GM23338 (cell line): ENCODE measurements around the gene TLR5. TPM values are rescaled to one million over a fixed set of nuclear protein-coding genes. Genes with fewer than 3 reads are reported as not detected.

Source experiments
- ATAC-seq: fragments of 200-7000 bp; cut with Tn5 transposase; 3 replicates; pipeline ENCODE4 v1.9.1; 2020
- DNase-seq: peaks from one replicate; pipeline ENCODE4 v3.0.0-alpha.2; 2015; ENCODE audit warnings: low spot score
- H2AFZ ChIP-seq: fragments of 200-600 bp; sonication (generic); 2 replicates; pipeline ENCODE4 v1.8.0; 2016; ENCODE audit warnings: antibody characterized with exemption, mild to moderate bottlenecking, moderate library complexity
- H3F3A ChIP-seq: fragments of 200-600 bp; sonication (generic); replicated peaks from 2 replicates; pipeline ENCODE4 v1.8.0; 2017; ENCODE audit warnings: antibody characterized with exemption, mixed run types, low read depth
- H3K27ac ChIP-seq: fragments of 200-600 bp; sonication (generic); 2 replicates; pipeline ENCODE4 v1.6.1; 2016; ENCODE audit warnings: low read depth
- H3K27me3 ChIP-seq: fragments of 200-600 bp; sonication (generic); 2 replicates; pipeline ENCODE4 v1.8.0; 2016; ENCODE audit warnings: mild to moderate bottlenecking, mixed run types, moderate library complexity; ENCODE audit not compliant: insufficient read depth
- H3K36me3 ChIP-seq: fragments of 200-600 bp; sonication (generic); 2 replicates; pipeline ENCODE4 v1.8.0; 2016; ENCODE audit warnings: mild to moderate bottlenecking; ENCODE audit not compliant: insufficient read depth
- H3K4me1 ChIP-seq: fragments of 200-600 bp; sonication (generic); 2 replicates; pipeline ENCODE4 v1.8.0; 2016; ENCODE audit warnings: mild to moderate bottlenecking, moderate library complexity; ENCODE audit not compliant: insufficient read depth
- H3K4me2 ChIP-seq: fragments of 200-600 bp; sonication (generic); 2 replicates; pipeline ENCODE4 v1.7.1; 2017; ENCODE audit warnings: mixed run types
- H3K4me3 ChIP-seq: fragments of 200-600 bp; sonication (generic); 2 replicates; pipeline ENCODE4 v1.6.1; 2016; ENCODE audit warnings: mixed run types
- H3K79me2 ChIP-seq: fragments of 200-600 bp; sonication (generic); replicated peaks from 2 replicates; pipeline ENCODE4 v1.8.0; 2017; ENCODE audit warnings: mild to moderate bottlenecking; ENCODE audit not compliant: insufficient read depth
- H3K9me2 ChIP-seq: fragments of 200-600 bp; sonication (generic); 2 replicates; pipeline ENCODE4 v1.8.0; 2017; ENCODE audit not compliant: insufficient read depth
- H4K20me1 ChIP-seq: fragments of 200-600 bp; sonication (generic); replicated peaks from 2 replicates; pipeline ENCODE4 v1.8.0; 2017; ENCODE audit warnings: mild to moderate bottlenecking; ENCODE audit not compliant: insufficient read depth
- H3K27ac Mint-ChIP-seq: 2 replicates; pipeline ENCODE4 v1.8.0; 2020; ENCODE audit warnings: inconsistent platforms, mild to moderate bottlenecking, moderate library complexity, mixed read lengths
- H3K27me3 Mint-ChIP-seq: 3 replicates; pipeline ENCODE4 v1.8.0; 2022; ENCODE audit warnings: low read depth, mild to moderate bottlenecking, moderate library complexity, mixed read lengths, inconsistent platforms; ENCODE audit not compliant: insufficient read depth, poor library complexity
- H3K36me3 Mint-ChIP-seq: 3 replicates; pipeline ENCODE4 v1.8.0; 2021; ENCODE audit warnings: low read depth, mild to moderate bottlenecking, inconsistent platforms, moderate library complexity, mixed read lengths
- H3K4me1 Mint-ChIP-seq: 3 replicates; pipeline ENCODE4 v1.8.0; 2020; ENCODE audit warnings: mild to moderate bottlenecking, inconsistent platforms, mixed read lengths
- H3K4me3 Mint-ChIP-seq: 3 replicates; pipeline ENCODE4 v1.8.0; 2021; ENCODE audit warnings: moderate library complexity, mild to moderate bottlenecking, inconsistent platforms, mixed read lengths
- H3K9me3 Mint-ChIP-seq: 3 replicates; pipeline ENCODE4 v1.8.0; 2020; ENCODE audit warnings: moderate library complexity, mild to moderate bottlenecking, inconsistent platforms, mixed read lengths
- CREB1 ChIP-seq: fragments of 250-450 bp; sonication (Bioruptor Pico); IDR thresholded peaks from 2 replicates; pipeline ENCODE4 v1.5.0; 2020; ENCODE audit warnings: low read depth, mild to moderate bottlenecking, moderate library complexity
- ETS1 ChIP-seq: IDR thresholded peaks from 2 replicates; pipeline ENCODE4 v1.6.1; 2016; ENCODE audit warnings: antibody characterized with exemption
- EZH2 ChIP-seq: fragments of 200-600 bp; sonication (generic); IDR thresholded peaks from one replicate; pipeline ENCODE4 v1.8.0; 2017; ENCODE audit warnings: antibody characterized with exemption, mild to moderate bottlenecking, low read depth; ENCODE audit not compliant: unreplicated experiment
- EZH2phosphoT487 ChIP-seq: fragments of 200-600 bp; sonication (generic); IDR thresholded peaks from one replicate; pipeline ENCODE4 v1.8.1; 2018; ENCODE audit warnings: antibody characterized with exemption; ENCODE audit not compliant: unreplicated experiment
- JUNB ChIP-seq: IDR thresholded peaks from one replicate; pipeline ENCODE4 v1.6.1; 2016; ENCODE audit warnings: antibody characterized with exemption; ENCODE audit not compliant: unreplicated experiment
- NANOG ChIP-seq: IDR thresholded peaks from 2 replicates; pipeline ENCODE4 v1.6.1; 2016; ENCODE audit warnings: antibody characterized with exemption, borderline replicate concordance
- POLR2AphosphoS5 ChIP-seq: IDR thresholded peaks from 2 replicates; pipeline ENCODE4 v1.6.1; 2016; ENCODE audit warnings: antibody characterized with exemption, low read depth
- STAT1 ChIP-seq: IDR thresholded peaks from one replicate; pipeline ENCODE4 v1.6.1; 2016; ENCODE audit warnings: antibody characterized with exemption; ENCODE audit not compliant: unreplicated experiment
- ZNF114 ChIP-seq: fragments of 250-450 bp; sonication (Bioruptor Pico); IDR thresholded peaks from 2 replicates; pipeline ENCODE4 v1.5.0; 2020; ENCODE audit warnings: mild to moderate bottlenecking, moderate library complexity
- ZNF331 ChIP-seq: fragments of 250-450 bp; sonication (Bioruptor Pico); IDR thresholded peaks from 2 replicates; pipeline ENCODE4 v1.5.0; 2020; ENCODE audit warnings: low read depth, mild to moderate bottlenecking, moderate library complexity
- polyA plus RNA-seq: library from polyadenylated mRNA; unstranded; fragments of >200 nt; fragmentation: Nextera tagmentation; extraction: Ambion mirVana; gene quantifications from 2 replicates; pipeline ENCODE4 v1.2.1, GENCODE V29; 2016
- total RNA-seq: library from RNA; depleted of rRNA; stranded (reverse); fragments of >200 nt; shearing (Covaris generic); gene quantifications from 2 replicates; pipeline ENCODE4 v1.2.3, GENCODE V29; 2014
- TF ChIP-seq, protein P1 (sequence below), 2 experiments: fragments of 200-600 bp in 1 of 2; sonication (generic) in 1 of 2; conservative IDR thresholded peaks; 2 replicates each; pipeline versions ENCODE4 v1.5.1 to v1.6.1; 2016 to 2017; ENCODE audit warnings: antibody characterized with exemption in 2 of 2, low read depth in 2 of 2, mild to moderate bottlenecking in 2 of 2, moderate library complexity in 1 of 2
- TF ChIP-seq, protein P2 (sequence below): IDR thresholded peaks from one replicate; pipeline ENCODE4 v1.6.1; 2018; ENCODE audit warnings: antibody characterized with exemption; ENCODE audit not compliant: unreplicated experiment

The TLR5 gene
- total and polyA plus RNA-seq, 2 experiments from 2014 or later: 0.10 to 0.39 TPM

GRCh38 chr1:223105568-223105967 is 37.5 kb downstream of the TLR5 start (continued):
- TF ChIP-seq ETS1: no peak
- TF ChIP-seq, protein P1, sequence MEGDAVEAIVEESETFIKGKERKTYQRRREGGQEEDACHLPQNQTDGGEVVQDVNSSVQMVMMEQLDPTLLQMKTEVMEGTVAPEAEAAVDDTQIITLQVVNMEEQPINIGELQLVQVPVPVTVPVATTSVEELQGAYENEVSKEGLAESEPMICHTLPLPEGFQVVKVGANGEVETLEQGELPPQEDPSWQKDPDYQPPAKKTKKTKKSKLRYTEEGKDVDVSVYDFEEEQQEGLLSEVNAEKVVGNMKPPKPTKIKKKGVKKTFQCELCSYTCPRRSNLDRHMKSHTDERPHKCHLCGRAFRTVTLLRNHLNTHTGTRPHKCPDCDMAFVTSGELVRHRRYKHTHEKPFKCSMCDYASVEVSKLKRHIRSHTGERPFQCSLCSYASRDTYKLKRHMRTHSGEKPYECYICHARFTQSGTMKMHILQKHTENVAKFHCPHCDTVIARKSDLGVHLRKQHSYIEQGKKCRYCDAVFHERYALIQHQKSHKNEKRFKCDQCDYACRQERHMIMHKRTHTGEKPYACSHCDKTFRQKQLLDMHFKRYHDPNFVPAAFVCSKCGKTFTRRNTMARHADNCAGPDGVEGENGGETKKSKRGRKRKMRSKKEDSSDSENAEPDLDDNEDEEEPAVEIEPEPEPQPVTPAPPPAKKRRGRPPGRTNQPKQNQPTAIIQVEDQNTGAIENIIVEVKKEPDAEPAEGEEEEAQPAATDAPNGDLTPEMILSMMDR (conservative IDR thresholded peaks at IDR 0.05; ENCODE audit: low read depth in 2 of 2): no peak

DNA sequence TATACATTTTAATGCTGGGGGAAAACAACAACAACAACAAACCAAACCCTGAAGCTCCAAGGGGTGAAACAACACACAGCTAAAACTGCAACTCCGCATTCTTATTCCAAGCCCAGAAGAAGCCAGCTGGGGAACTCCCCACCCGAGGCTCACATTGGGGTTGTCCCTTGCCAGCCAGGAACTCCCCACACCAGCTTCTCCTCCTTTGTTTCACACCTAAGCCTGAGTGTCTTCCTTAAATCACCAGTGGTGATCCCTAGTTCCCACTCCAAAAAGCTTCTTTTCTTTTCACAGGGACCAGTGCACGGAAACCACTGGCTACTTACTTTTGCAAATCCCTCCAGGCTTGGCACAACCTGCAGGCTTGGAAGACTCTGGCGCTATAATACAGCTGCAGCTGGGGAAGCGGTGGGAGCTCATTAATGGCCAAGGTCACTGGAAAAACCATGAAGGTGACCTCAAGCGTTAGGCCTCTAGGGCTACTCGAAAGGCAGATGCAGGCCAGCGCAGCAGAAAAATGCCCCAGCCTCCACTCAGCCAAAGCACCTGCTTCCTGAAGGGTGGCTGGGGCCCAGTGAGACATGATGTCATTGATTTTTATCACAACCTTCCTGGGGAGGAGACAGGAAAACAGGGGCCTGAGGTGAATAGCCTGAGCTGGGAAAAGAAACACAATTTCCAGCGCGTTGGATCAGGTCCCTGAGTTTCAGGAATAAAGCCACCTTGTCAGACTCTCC is 40.1 kb downstream of the TLR5 start:
- H4K20me1 ChIP-seq: no peaks in the 10 kb centered on the region
- H3K4me2 ChIP-seq: no peak overlapping the region
- Mint-ChIP-seq H3K9me3 (peaks cover 32% of the 10 kb centered on the region), H3K27ac (no peak overlapping the region), H3K4me3 (no peak overlapping the region), H3K36me3 (peaks cover 32% of the 10 kb centered on the region), H3K4me1 (no peaks in the 10 kb centered on the region; the same call in 2 of the 3 replicates), H3K27me3 (peaks cover 2% of the 10 kb centered on the region)
- no peak overlapping the region for H3K4me3 ChIP-seq
- no peak overlapping the region for H2AFZ ChIP-seq
- H3K36me3 ChIP-seq: no peaks in the 10 kb centered on the region
- no peaks in the 10 kb centered on the region for H3K79me2 ChIP-seq
- ATAC-seq: no peak
- no peaks in the 10 kb centered on the region for H3F3A ChIP-seq
- H3K9me2 ChIP-seq: no peaks in the 10 kb centered on the region
- H3K4me1 ChIP-seq: no peaks in the 10 kb centered on the region
- no peaks in the 10 kb centered on the region for H3K27me3 ChIP-seq
- H3K27ac ChIP-seq: no peak overlapping the region
- no peak for DNase-seq
- TF ChIP-seq, protein P2, sequence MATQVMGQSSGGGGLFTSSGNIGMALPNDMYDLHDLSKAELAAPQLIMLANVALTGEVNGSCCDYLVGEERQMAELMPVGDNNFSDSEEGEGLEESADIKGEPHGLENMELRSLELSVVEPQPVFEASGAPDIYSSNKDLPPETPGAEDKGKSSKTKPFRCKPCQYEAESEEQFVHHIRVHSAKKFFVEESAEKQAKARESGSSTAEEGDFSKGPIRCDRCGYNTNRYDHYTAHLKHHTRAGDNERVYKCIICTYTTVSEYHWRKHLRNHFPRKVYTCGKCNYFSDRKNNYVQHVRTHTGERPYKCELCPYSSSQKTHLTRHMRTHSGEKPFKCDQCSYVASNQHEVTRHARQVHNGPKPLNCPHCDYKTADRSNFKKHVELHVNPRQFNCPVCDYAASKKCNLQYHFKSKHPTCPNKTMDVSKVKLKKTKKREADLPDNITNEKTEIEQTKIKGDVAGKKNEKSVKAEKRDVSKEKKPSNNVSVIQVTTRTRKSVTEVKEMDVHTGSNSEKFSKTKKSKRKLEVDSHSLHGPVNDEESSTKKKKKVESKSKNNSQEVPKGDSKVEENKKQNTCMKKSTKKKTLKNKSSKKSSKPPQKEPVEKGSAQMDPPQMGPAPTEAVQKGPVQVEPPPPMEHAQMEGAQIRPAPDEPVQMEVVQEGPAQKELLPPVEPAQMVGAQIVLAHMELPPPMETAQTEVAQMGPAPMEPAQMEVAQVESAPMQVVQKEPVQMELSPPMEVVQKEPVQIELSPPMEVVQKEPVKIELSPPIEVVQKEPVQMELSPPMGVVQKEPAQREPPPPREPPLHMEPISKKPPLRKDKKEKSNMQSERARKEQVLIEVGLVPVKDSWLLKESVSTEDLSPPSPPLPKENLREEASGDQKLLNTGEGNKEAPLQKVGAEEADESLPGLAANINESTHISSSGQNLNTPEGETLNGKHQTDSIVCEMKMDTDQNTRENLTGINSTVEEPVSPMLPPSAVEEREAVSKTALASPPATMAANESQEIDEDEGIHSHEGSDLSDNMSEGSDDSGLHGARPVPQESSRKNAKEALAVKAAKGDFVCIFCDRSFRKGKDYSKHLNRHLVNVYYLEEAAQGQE: no peak
- TF ChIP-seq ZNF331 (no peak), STAT1 (no peak), CREB1 (no peak), EZH2phosphoT487 (no peak), EZH2 (no peak), POLR2AphosphoS5 (no peak), NANOG (no peak), JUNB (no peak), ZNF114 (CRISPR knock-in tag) (no peak), ETS1 (no peak)
- TF ChIP-seq, protein P1 (conservative IDR thresholded peaks at IDR 0.05; ENCODE audit: low read depth in 2 of 2): no peak
